ENCODE results near the gene FAM83B.

GRCh38 chr6:54835176-54835575 lies 11.4 kb upstream of the FAM83B start:
- TF ChIP-seq CTCF (IDR thresholded peaks at IDR 0.05), result no peak
- no peak for TF ChIP-seq CREB1 (CRISPR knock-in tag; IDR thresholded peaks at IDR 0.05)
- no peak for TF ChIP-seq PRDM15 (CRISPR knock-in tag; IDR thresholded peaks at IDR 0.05)
- no peak for TF ChIP-seq USF1 (CRISPR knock-in tag; IDR thresholded peaks at IDR 0.05)
- no peak for TF ChIP-seq JAZF1 (CRISPR knock-in tag; IDR thresholded peaks at IDR 0.05)
- TF ChIP-seq ETV6 (CRISPR knock-in tag; IDR thresholded peaks at IDR 0.05), result no peak
- no peak for TF ChIP-seq FOXJ3 (CRISPR knock-in tag; IDR thresholded peaks at IDR 0.05; ENCODE audit: borderline replicate concordance)
- no peak for TF ChIP-seq NR3C1 (CRISPR knock-in tag; conservative IDR thresholded peaks at IDR 0.05; ENCODE audit: low read depth)
- TF ChIP-seq ESRRA (CRISPR knock-in tag; IDR thresholded peaks at IDR 0.05; ENCODE audit: borderline replicate concordance), result no peak
- TF ChIP-seq E2F5 (CRISPR knock-in tag; IDR thresholded peaks at IDR 0.05), result no peak
- no peak for TF ChIP-seq NR2C2 (CRISPR knock-in tag; IDR thresholded peaks at IDR 0.05)
- no peak for TF ChIP-seq ZBTB43 (CRISPR knock-in tag; IDR thresholded peaks at IDR 0.05)
- TF ChIP-seq RELA (CRISPR knock-in tag; IDR thresholded peaks at IDR 0.05; ENCODE audit: borderline replicate concordance), result no peak
